IgD-negative memory B cell (primary cell): ENCODE results near the gene MGAM2. TPM values are rescaled to one million over a fixed set of nuclear protein-coding genes. Genes with fewer than 3 reads are reported as not detected.
A peak's percentile ranks its signal among the peaks of the same experiment; 100 is the strongest.

Experiments
- H3K27ac Mint-ChIP-seq, 3 donors: one replicate each; pipeline ENCODE4 v1.8.0; 2020 to 2022; ENCODE audit warnings: mild to moderate bottlenecking in 3 of 3, mixed read lengths in 3 of 3, moderate library complexity in 1 of 3
- H3K27me3 Mint-ChIP-seq: one replicate; pipeline ENCODE4 v1.8.0; 2021; ENCODE audit warnings: mixed read lengths
- H3K36me3 Mint-ChIP-seq: one replicate; pipeline ENCODE4 v1.8.0; 2020; ENCODE audit warnings: mild to moderate bottlenecking, mixed read lengths
- H3K4me1 Mint-ChIP-seq, 3 donors: one replicate each; pipeline ENCODE4 v1.8.0; 2020 to 2022; ENCODE audit warnings: mixed read lengths in 3 of 3, mild to moderate bottlenecking in 1 of 3
- H3K4me3 Mint-ChIP-seq, 4 donors: one replicate each; pipeline ENCODE4 v1.8.0; 2020 to 2022; ENCODE audit warnings: mild to moderate bottlenecking in 4 of 4, mixed read lengths in 4 of 4, moderate library complexity in 3 of 4
- H3K9me3 Mint-ChIP-seq, 3 donors: one replicate each; pipeline ENCODE4 v1.8.0; 2020 to 2021; ENCODE audit warnings: mixed read lengths in 3 of 3, mild to moderate bottlenecking in 1 of 3
- polyA plus RNA-seq: library from polyadenylated mRNA; unstranded; fragments of 300-500 nt; fragmentation: Illumina TruSeq; gene quantifications from one replicate; pipeline ENCODE4 v1.2.3, GENCODE V29; 2021

Gene MGAM2
- polyA plus RNA-seq, 1 donor from 2014 or later: not detected

GRCh38 chr7:142104550-142105527 is 6.7 kb upstream of the MGAM2 start:
- H3K27ac Mint-ChIP-seq: peak overlapping the region in 1 of 3 donors; percentile 52
- peaks cover 0 to 3% (median 2%) of the 10 kb centered on the region in 3 donors for H3K9me3 Mint-ChIP-seq

GRCh38 chr7:142108728-142109505 is 2.6 kb upstream of the MGAM2 start:
- Mint-ChIP-seq H3K9me3 (peaks cover 0 to 4% (median 0%) of the 10 kb centered on the region in 3 donors), H3K4me3 (no peak overlapping the region), H3K4me1 (no peaks in the 10 kb centered on the region), H3K36me3 (no peaks in the 10 kb centered on the region), H3K27ac (no peak overlapping the region), H3K27me3 (peaks cover 1% of the 10 kb centered on the region)

More at GRCh38 chr7:142104550-142105527, 6.7 kb upstream of the MGAM2 start:
- Mint-ChIP-seq H3K27me3 (peaks cover 5% of the 10 kb centered on the region), H3K4me1 (no peaks in the 10 kb centered on the region), H3K36me3 (no peaks in the 10 kb centered on the region), H3K4me3 (no peak overlapping the region)

- no peaks in the 10 kb centered on the region for H3K4me1 Mint-ChIP-seq
- no peak overlapping the region for H3K4me3 Mint-ChIP-seq
- no peaks in the 10 kb centered on the region for H3K27me3 Mint-ChIP-seq
- peaks cover 0 to 2% (median 0%) of the 10 kb centered on the region in 3 donors for H3K9me3 Mint-ChIP-seq
- H3K36me3 Mint-ChIP-seq: no peaks in the 10 kb centered on the region
- no peak overlapping the region for H3K27ac Mint-ChIP-seq
These were observed 1.4 kb upstream of the MGAM2 start for GRCh38 chr7:142110098-142110497.

GRCh38 chr7:142110638-142111037 is 880 bp upstream of the MGAM2 start:
- H3K27me3 Mint-ChIP-seq: no peaks in the 10 kb centered on the region
- no peak overlapping the region for H3K27ac Mint-ChIP-seq
- no peaks in the 10 kb centered on the region for H3K4me1 Mint-ChIP-seq
- H3K4me3 Mint-ChIP-seq: no peak overlapping the region
- H3K36me3 Mint-ChIP-seq: no peaks in the 10 kb centered on the region
- H3K9me3 Mint-ChIP-seq: peaks cover 0 to 2% (median 0%) of the 10 kb centered on the region in 3 donors

- Mint-ChIP-seq H3K27ac (no peak overlapping the region), H3K27me3 (no peaks in the 10 kb centered on the region), H3K4me3 (no peak overlapping the region), H3K4me1 (no peaks in the 10 kb centered on the region), H3K9me3 (peaks cover 0 to 2% (median 0%) of the 10 kb centered on the region in 3 donors), H3K36me3 (no peaks in the 10 kb centered on the region)
These were observed 568 bp downstream of the MGAM2 start for GRCh38 chr7:142112086-142112485.

GRCh38 chr7:142114207-142114606 is 2.7 kb downstream of the MGAM2 start:
- Mint-ChIP-seq H3K27me3 (no peaks in the 10 kb centered on the region), H3K4me1 (no peaks in the 10 kb centered on the region), H3K9me3 (peaks cover 0 to 4% (median 0%) of the 10 kb centered on the region in 3 donors)

GRCh38 chr7:142120524-142120923 is 9.0 kb downstream of the MGAM2 start:
- H3K27me3 Mint-ChIP-seq: no peaks in the 10 kb centered on the region
- no peaks in the 10 kb centered on the region for H3K4me1 Mint-ChIP-seq
- no peak overlapping the region for H3K4me3 Mint-ChIP-seq
- no peaks in the 10 kb centered on the region for H3K36me3 Mint-ChIP-seq
- H3K27ac Mint-ChIP-seq: no peak overlapping the region
- H3K9me3 Mint-ChIP-seq: peaks cover 0 to 3% (median 0%) of the 10 kb centered on the region in 3 donors

More at GRCh38 chr7:142114207-142114606, 2.7 kb downstream of the MGAM2 start:
- no peaks in the 10 kb centered on the region for H3K36me3 Mint-ChIP-seq
- H3K27ac Mint-ChIP-seq: peak overlapping the region in 1 of 3 donors; percentile 28
- no peak overlapping the region for H3K4me3 Mint-ChIP-seq

- peaks cover 0 to 1% (median 0%) of the 10 kb centered on the region in 3 donors for H3K4me1 Mint-ChIP-seq
- H3K27ac Mint-ChIP-seq: no peak overlapping the region
- peaks cover 0 to 4% (median 2%) of the 10 kb centered on the region in 3 donors for H3K9me3 Mint-ChIP-seq
- H3K36me3 Mint-ChIP-seq: no peaks in the 10 kb centered on the region
- no peak overlapping the region for H3K4me3 Mint-ChIP-seq
- no peaks in the 10 kb centered on the region for H3K27me3 Mint-ChIP-seq
These were observed 11.7 kb downstream of the MGAM2 start for GRCh38 chr7:142123184-142123583.

GRCh38 chr7:142125256-142125955 is 13.9 kb downstream of the MGAM2 start:
- no peaks in the 10 kb centered on the region for H3K36me3 Mint-ChIP-seq
- H3K4me3 Mint-ChIP-seq: no peak overlapping the region
- peaks cover 0 to 1% (median 0%) of the 10 kb centered on the region in 3 donors for H3K4me1 Mint-ChIP-seq
- H3K27ac Mint-ChIP-seq: no peak overlapping the region
- H3K9me3 Mint-ChIP-seq: peaks cover 0 to 3% (median 2%) of the 10 kb centered on the region in 3 donors
- no peaks in the 10 kb centered on the region for H3K27me3 Mint-ChIP-seq

- H3K4me3 Mint-ChIP-seq: no peak overlapping the region
- H3K27ac Mint-ChIP-seq: no peak overlapping the region
- peaks cover 1% of the 10 kb centered on the region for H3K27me3 Mint-ChIP-seq
- H3K9me3 Mint-ChIP-seq: peaks cover 0 to 5% (median 2%) of the 10 kb centered on the region in 3 donors
- H3K4me1 Mint-ChIP-seq: peaks cover 0 to 1% (median 0%) of the 10 kb centered on the region in 3 donors
- no peaks in the 10 kb centered on the region for H3K36me3 Mint-ChIP-seq
These were observed 18.7 kb downstream of the MGAM2 start for GRCh38 chr7:142130267-142130666.

GRCh38 chr7:142131439-142132185 is 20.1 kb downstream of the MGAM2 start:
- Mint-ChIP-seq H3K4me3 (peak overlapping the region in 1 of 4 donors; percentile 47), H3K36me3 (no peaks in the 10 kb centered on the region), H3K9me3 (peaks cover 0 to 5% (median 2%) of the 10 kb centered on the region in 3 donors), H3K4me1 (peaks cover 0 to 1% (median 0%) of the 10 kb centered on the region in 3 donors), H3K27ac (no peak overlapping the region), H3K27me3 (peaks cover 1% of the 10 kb centered on the region)

GRCh38 chr7:142133731-142134148 is 22.2 kb downstream of the MGAM2 start:
- Mint-ChIP-seq H3K4me3 (no peak overlapping the region), H3K9me3 (peaks cover 0 to 3% (median 0%) of the 10 kb centered on the region in 3 donors), H3K27ac (no peak overlapping the region), H3K4me1 (no peaks in the 10 kb centered on the region), H3K36me3 (no peaks in the 10 kb centered on the region), H3K27me3 (peaks cover 1% of the 10 kb centered on the region)

- H3K4me1 Mint-ChIP-seq: no peaks in the 10 kb centered on the region
- H3K9me3 Mint-ChIP-seq: peaks cover 0 to 5% (median 0%) of the 10 kb centered on the region in 3 donors
- H3K27me3 Mint-ChIP-seq: peaks cover 1% of the 10 kb centered on the region
- no peak overlapping the region for H3K4me3 Mint-ChIP-seq
- H3K27ac Mint-ChIP-seq: no peak overlapping the region
- H3K36me3 Mint-ChIP-seq: no peaks in the 10 kb centered on the region
These were observed 23.4 kb downstream of the MGAM2 start for GRCh38 chr7:142134909-142135308.

- no peaks in the 10 kb centered on the region for H3K27me3 Mint-ChIP-seq
- no peaks in the 10 kb centered on the region for H3K4me1 Mint-ChIP-seq
- H3K36me3 Mint-ChIP-seq: no peaks in the 10 kb centered on the region
- H3K9me3 Mint-ChIP-seq: peaks cover 0 to 5% (median 0%) of the 10 kb centered on the region in 3 donors
- no peak overlapping the region for H3K27ac Mint-ChIP-seq
- H3K4me3 Mint-ChIP-seq: no peak overlapping the region
These were observed 27.5 kb downstream of the MGAM2 start for GRCh38 chr7:142138996-142139395.
